ENCODE data around the gene NEK1. TPM values are rescaled to one million over a fixed set of nuclear protein-coding genes. Genes with fewer than 3 reads are reported as not detected.

The NEK1 gene
- total RNA-seq, 2 donors from 2014 or later, result 6.9 to 7.4 TPM

- no peak overlapping the region for H3K27ac ChIP-seq
- H3K4me3 ChIP-seq, result no peak overlapping the region
- no peaks in the 10 kb centered on the region for H3K36me3 ChIP-seq
- no peak for TF ChIP-seq CTCF (IDR thresholded peaks at IDR 0.05)
- DNase-seq, result no peak
- no peaks in the 10 kb centered on the region for H3K9me3 ChIP-seq
- H3K4me1 ChIP-seq, result no peaks in the 10 kb centered on the region
- intact Hi-C loops (cut with DNase I), result no loop called here
- H3K9ac ChIP-seq (ENCODE audit: low read depth in 2 of 2, low read length in 2 of 2), result no peak overlapping the region
- no peaks in the 10 kb centered on the region for H3K27me3 ChIP-seq
These were observed 7.5 kb downstream of the NEK1 start for GRCh38 chr4:169604903-169605331.

- TF ChIP-seq CTCF (IDR thresholded peaks at IDR 0.05), result no peak
- Histone ChIP-seq H3K4me3 (no peak overlapping the region), H3K27ac (no peak overlapping the region), H3K9me3 (no peaks in the 10 kb centered on the region), H3K9ac (ENCODE audit: low read depth in 2 of 2, low read length in 2 of 2) (no peak overlapping the region), H3K27me3 (no peaks in the 10 kb centered on the region), H3K4me1 (no peaks in the 10 kb centered on the region), H3K36me3 (no peaks in the 10 kb centered on the region)
- intact Hi-C loops (cut with DNase I), result no loop called here
- no peak for DNase-seq
These were observed 8.1 kb downstream of the NEK1 start for GRCh38 chr4:169604131-169604900.

- Histone ChIP-seq H3K27ac (no peak overlapping the region), H3K9me3 (no peaks in the 10 kb centered on the region), H3K4me3 (no peak overlapping the region), H3K36me3 (no peaks in the 10 kb centered on the region), H3K4me1 (no peaks in the 10 kb centered on the region), H3K27me3 (no peaks in the 10 kb centered on the region), H3K9ac (ENCODE audit: low read depth in 2 of 2, low read length in 2 of 2) (no peak overlapping the region)
- intact Hi-C loops (cut with DNase I), result no loop called here
- TF ChIP-seq CTCF (IDR thresholded peaks at IDR 0.05), result no peak
- DNase-seq, result no peak
These were observed 9.1 kb downstream of the NEK1 start for GRCh38 chr4:169603312-169603711.

- no peak overlapping the region for H3K27ac ChIP-seq
- no peak for TF ChIP-seq CTCF (IDR thresholded peaks at IDR 0.05)
- DNase-seq, result no peak
- H3K9ac ChIP-seq (ENCODE audit: low read depth in 2 of 2, low read length in 2 of 2), result no peak overlapping the region
- no peaks in the 10 kb centered on the region for H3K4me1 ChIP-seq
- H3K27me3 ChIP-seq, result no peaks in the 10 kb centered on the region
- no peaks in the 10 kb centered on the region for H3K9me3 ChIP-seq
- H3K36me3 ChIP-seq, result no peaks in the 10 kb centered on the region
- intact Hi-C loops (cut with DNase I), result no loop called here
- no peak overlapping the region for H3K4me3 ChIP-seq
These were observed 11.2 kb downstream of the NEK1 start for GRCh38 chr4:169601016-169601771.

- Histone ChIP-seq H3K4me1 (no peaks in the 10 kb centered on the region), H3K9ac (ENCODE audit: low read depth in 2 of 2, low read length in 2 of 2) (no peak overlapping the region), H3K27ac (no peak overlapping the region), H3K4me3 (no peak overlapping the region), H3K36me3 (no peaks in the 10 kb centered on the region), H3K9me3 (no peaks in the 10 kb centered on the region), H3K27me3 (no peaks in the 10 kb centered on the region)
- TF ChIP-seq CTCF (IDR thresholded peaks at IDR 0.05), result no peak
- DNase-seq, result no peak
- intact Hi-C loops (cut with DNase I), result no loop called here
These were observed 17.7 kb downstream of the NEK1 start for GRCh38 chr4:169594560-169595195.
